SW480 (cell line): ENCODE measurements around the gene WNT7B.
"Not testable (repeated sequence)": the region's sequence is repeated elsewhere in the genome, so short reads cannot be mapped to it uniquely, and the experiment has no call there.

Experiments
- DNase-seq: peaks from one replicate; pipeline ENCODE4 v3.0.0-alpha.2; 2016; ENCODE audit warnings: low spot score

WNT7B gene

GRCh38 chr22:46008291-46008690 lies 31.3 kb upstream of the WNT7B start:
- no peak for DNase-seq

GRCh38 chr22:46007848-46008261 lies 30.9 kb upstream of the WNT7B start:
- DNase-seq, result no peak

- peak; percentile 84 for DNase-seq
Measured at GRCh38 chr22:46007003-46007847, 30.3 kb upstream of the WNT7B start.

- peak; percentile 68 for DNase-seq
Measured at GRCh38 chr22:46006379-46007002, 29.5 kb upstream of the WNT7B start.

- not testable (repeated sequence) for DNase-seq
Measured at GRCh38 chr22:46005116-46005705, 28.2 kb upstream of the WNT7B start.

- DNase-seq, result no peak
Measured at GRCh38 chr22:46004105-46004866, 27.3 kb upstream of the WNT7B start.

GRCh38 chr22:46003271-46004091 lies 26.5 kb upstream of the WNT7B start:
- DNase-seq, result no peak

- DNase-seq, result no peak
Measured at GRCh38 chr22:46002757-46003270, 25.9 kb upstream of the WNT7B start.

GRCh38 chr22:46001426-46002106 lies 24.6 kb upstream of the WNT7B start:
- DNase-seq, result no peak

- DNase-seq, result no peak
Measured at GRCh38 chr22:46001046-46001425, 24.1 kb upstream of the WNT7B start.

- DNase-seq, result no peak
Measured at GRCh38 chr22:46000081-46001027, 23.4 kb upstream of the WNT7B start.

GRCh38 chr22:45999379-45999971 lies 22.5 kb upstream of the WNT7B start:
- DNase-seq, result no peak

GRCh38 chr22:45998638-45999378 lies 21.8 kb upstream of the WNT7B start:
- no peak for DNase-seq

- DNase-seq, result no peak
Measured at GRCh38 chr22:45997777-45998637, 21.0 kb upstream of the WNT7B start.

GRCh38 chr22:45997077-45997776 lies 20.3 kb upstream of the WNT7B start:
- peak; percentile 52 for DNase-seq

GRCh38 chr22:45996241-45997076 lies 19.5 kb upstream of the WNT7B start:
- no peak for DNase-seq
